Neutrophil (primary cell): ENCODE measurements around the gene EXOC6B.
A peak's percentile ranks its signal among the peaks of the same experiment; 100 is the strongest.

ENCODE experiments used
- H3K27ac ChIP-seq: fragments of 200-600 bp; sonication (generic); 2 replicates; pipeline ENCODE4 v1.5.1; 2016; ENCODE audit warnings: mild to moderate bottlenecking, moderate library complexity
- H3K27me3 ChIP-seq: fragments of 200-600 bp; sonication (generic); 2 replicates; pipeline ENCODE4 v1.6.0; 2016; ENCODE audit warnings: mild to moderate bottlenecking
- H3K36me3 ChIP-seq: fragments of 200-600 bp; sonication (generic); 2 replicates; pipeline ENCODE4 v1.5.1; 2017
- H3K4me1 ChIP-seq, 2 experiments: fragments of 200-600 bp in 1 of 2; sonication (generic) in 1 of 2; 1 replicate in 1 of 2; 2 replicates in 1 of 2; pipeline versions ENCODE4 v1.5.1 to v1.6.1; 2013 to 2016; ENCODE audit warnings: low read depth in 1 of 2, low read length in 1 of 2, mild to moderate bottlenecking in 1 of 2, moderate library complexity in 1 of 2; ENCODE audit not compliant: control insufficient read depth in 1 of 2, insufficient read depth in 1 of 2
- H3K4me3 ChIP-seq, 2 experiments: fragments of 200-600 bp in 1 of 2; sonication (generic) in 1 of 2; 1 replicate in 1 of 2; 2 replicates in 1 of 2; pipeline ENCODE4 v1.5.1; 2013 to 2016; ENCODE audit warnings: low read depth in 1 of 2, low read length in 1 of 2, mild to moderate bottlenecking in 1 of 2, moderate library complexity in 1 of 2
- H3K9me3 ChIP-seq: fragments of 200-600 bp; sonication (generic); 2 replicates; pipeline ENCODE4 v1.5.1; 2016
- CTCF ChIP-seq: fragments of 200-600 bp; sonication (generic); IDR thresholded peaks from 2 replicates; pipeline ENCODE4 v1.5.1; 2016; ENCODE audit warnings: antibody characterized with exemption

Gene EXOC6B

GRCh38 chr2:72139471-72139873 lies 686.4 kb downstream of the EXOC6B start:
- Histone ChIP-seq H3K9me3 (no peaks in the 10 kb centered on the region), H3K36me3 (no peaks in the 10 kb centered on the region), H3K27me3 (peaks cover 61% of the 10 kb centered on the region), H3K4me1 (peaks cover 0 to 12% of the 10 kb centered on the region in 2 experiments), H3K27ac (no peak overlapping the region), H3K4me3 (no peak overlapping the region)
- no peak for TF ChIP-seq CTCF

DNA sequence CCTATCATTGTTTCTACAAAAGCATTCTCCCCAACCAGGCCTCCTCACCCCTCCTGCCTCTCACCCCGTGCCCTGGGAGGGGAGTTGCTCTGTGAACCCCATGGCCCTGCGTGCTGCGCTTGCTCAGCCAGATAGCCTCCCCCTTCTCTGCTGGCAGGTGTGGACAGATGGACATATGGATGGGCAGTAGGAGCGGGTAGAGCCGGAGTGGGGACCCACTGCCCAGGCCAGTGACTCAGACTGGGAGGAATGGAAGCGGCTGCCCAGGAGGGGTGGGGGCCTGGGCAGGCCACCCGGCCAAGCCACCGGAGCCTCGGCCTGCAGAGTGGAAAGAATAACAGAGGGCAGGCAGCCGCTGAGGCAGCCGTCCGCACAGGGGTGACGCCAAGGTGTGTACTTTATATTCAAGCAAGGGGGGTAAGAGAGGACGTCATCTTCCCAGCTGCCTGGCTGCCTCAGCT lies 686.9 kb downstream of the EXOC6B start:
- Histone ChIP-seq H3K36me3 (no peaks in the 10 kb centered on the region), H3K27me3 (peaks cover 56% of the 10 kb centered on the region), H3K27ac (no peak overlapping the region), H3K4me1 (peaks cover 0 to 7% of the 10 kb centered on the region in 2 experiments), H3K9me3 (no peaks in the 10 kb centered on the region), H3K4me3 (no peak overlapping the region)
- no peak for TF ChIP-seq CTCF

DNA sequence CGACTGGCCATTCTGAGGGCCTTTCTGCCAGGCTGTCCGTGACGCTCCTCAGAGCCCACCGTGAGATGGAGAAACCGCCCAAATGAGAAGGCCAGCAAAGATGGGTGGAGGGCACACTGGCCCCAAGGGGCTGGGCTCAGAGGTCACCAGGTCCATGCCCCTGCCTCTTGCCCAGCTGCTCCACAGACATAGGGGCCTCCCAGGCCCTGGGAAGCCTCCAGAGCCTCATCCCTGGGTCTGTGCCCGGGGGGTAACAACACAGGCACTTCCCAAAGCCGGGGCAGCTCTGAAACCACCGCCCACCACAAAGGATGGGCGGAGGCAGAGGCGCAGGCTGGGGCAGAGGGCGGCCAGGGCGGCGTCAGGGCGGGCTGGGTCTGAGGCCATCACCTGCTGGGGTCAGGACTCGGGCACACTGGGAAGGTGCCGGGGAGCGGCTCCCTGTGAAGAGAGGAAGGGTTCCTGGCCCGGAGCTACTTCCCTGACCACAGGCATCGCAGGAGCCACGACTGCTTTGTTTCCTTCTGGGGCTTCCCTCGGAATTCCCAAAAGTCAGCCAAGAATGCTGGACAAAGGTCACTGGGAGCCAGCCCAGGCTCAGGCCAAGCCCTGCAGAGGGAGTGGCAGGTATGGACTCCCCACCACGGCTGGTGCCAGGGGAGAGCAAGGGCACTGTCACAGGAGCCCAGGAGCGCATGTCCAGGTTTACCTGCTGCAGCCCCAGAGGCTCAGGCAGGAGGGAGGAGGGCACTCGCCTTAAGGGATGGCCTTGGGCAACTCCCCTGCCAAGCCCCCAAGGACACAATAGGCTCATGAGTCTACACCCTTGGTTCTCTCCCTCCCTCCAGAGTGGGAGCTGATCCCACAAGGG lies 687.6 kb downstream of the EXOC6B start:
- TF ChIP-seq CTCF = no peak
- Histone ChIP-seq H3K27me3 (peaks cover 49% of the 10 kb centered on the region), H3K27ac (no peak overlapping the region), H3K4me1 (peaks cover 0 to 2% of the 10 kb centered on the region in 2 experiments), H3K4me3 (no peak overlapping the region), H3K9me3 (no peaks in the 10 kb centered on the region), H3K36me3 (no peaks in the 10 kb centered on the region)

DNA sequence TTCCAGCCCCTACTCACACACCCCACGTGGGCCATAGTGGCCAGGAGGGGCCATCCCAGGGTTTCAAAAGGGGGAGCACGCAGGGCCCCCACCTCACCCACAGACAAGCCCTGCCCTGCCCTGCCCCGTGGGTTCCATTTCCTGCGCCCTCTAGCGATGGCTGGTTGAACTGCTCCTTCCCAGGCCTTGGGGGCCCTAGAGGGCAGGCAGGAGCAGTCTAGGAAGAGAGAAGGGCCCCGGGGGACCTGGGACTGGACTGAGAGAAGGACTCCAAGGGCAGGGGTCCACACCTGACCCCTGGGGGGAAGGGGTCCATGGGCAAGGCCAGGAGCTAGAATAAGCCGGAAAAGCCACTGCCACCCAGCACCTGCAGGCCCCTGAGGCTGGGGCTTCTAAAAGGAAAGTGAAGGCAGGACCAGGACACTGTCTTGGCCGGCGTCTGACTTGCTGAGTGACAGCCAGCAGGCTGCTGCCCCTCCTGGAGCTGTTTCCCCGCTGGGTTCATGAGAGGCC lies 688.3 kb downstream of the EXOC6B start:
- H3K4me1 ChIP-seq = no peaks in the 10 kb centered on the region
- peak; percentile 53 for TF ChIP-seq CTCF
- no peaks in the 10 kb centered on the region for H3K9me3 ChIP-seq
- no peak overlapping the region for H3K4me3 ChIP-seq
- H3K27me3 ChIP-seq = peaks cover 42% of the 10 kb centered on the region
- H3K27ac ChIP-seq = no peak overlapping the region
- H3K36me3 ChIP-seq = no peaks in the 10 kb centered on the region

DNA sequence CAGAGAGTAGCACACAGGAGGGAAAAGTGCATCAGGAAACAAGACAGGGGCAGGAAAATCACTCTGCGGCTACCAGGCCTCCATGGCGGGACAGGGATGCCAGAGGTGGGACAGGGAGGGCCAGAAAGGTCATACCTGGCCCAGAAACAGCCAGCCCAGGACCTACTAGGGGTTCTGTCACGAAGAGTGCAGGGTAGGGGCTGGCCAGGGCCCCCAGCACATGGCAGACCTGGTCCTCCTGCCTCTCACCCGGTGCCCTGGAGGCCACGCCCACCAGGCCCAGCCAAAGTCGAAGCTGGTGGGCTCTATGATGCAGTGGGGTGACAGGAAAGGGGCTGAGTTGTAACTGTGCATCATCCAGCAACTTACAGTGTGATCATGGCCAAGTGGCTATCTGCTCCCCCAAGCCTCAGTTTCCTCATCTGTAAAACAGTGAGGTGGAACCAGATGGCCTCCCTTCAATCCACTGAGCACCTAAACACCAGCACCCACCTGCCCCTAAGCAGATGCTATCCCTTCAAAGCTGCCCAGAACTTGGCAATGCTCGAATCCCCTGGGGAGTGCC lies 688.8 kb downstream of the EXOC6B start:
- Histone ChIP-seq H3K9me3 (no peaks in the 10 kb centered on the region), H3K27ac (no peak overlapping the region)
- TF ChIP-seq CTCF = no peak

More for the DNA sequence above, 688.8 kb downstream of the EXOC6B start:
- Histone ChIP-seq H3K36me3 (no peaks in the 10 kb centered on the region), H3K4me1 (no peaks in the 10 kb centered on the region), H3K27me3 (peaks cover 38% of the 10 kb centered on the region), H3K4me3 (no peak overlapping the region)
